ENCODE results near the gene SFI1. TPM values are rescaled to one million over a fixed set of nuclear protein-coding genes. Genes with fewer than 3 reads are reported as not detected.
"Not testable (repeated sequence)": the region's sequence is repeated elsewhere in the genome, so short reads cannot be mapped to it uniquely, and the experiment has no call there.

Gene SFI1
- polyA plus RNA-seq, 10 donors, result 6.3 to 19.3 (median 10.1) TPM

DNA sequence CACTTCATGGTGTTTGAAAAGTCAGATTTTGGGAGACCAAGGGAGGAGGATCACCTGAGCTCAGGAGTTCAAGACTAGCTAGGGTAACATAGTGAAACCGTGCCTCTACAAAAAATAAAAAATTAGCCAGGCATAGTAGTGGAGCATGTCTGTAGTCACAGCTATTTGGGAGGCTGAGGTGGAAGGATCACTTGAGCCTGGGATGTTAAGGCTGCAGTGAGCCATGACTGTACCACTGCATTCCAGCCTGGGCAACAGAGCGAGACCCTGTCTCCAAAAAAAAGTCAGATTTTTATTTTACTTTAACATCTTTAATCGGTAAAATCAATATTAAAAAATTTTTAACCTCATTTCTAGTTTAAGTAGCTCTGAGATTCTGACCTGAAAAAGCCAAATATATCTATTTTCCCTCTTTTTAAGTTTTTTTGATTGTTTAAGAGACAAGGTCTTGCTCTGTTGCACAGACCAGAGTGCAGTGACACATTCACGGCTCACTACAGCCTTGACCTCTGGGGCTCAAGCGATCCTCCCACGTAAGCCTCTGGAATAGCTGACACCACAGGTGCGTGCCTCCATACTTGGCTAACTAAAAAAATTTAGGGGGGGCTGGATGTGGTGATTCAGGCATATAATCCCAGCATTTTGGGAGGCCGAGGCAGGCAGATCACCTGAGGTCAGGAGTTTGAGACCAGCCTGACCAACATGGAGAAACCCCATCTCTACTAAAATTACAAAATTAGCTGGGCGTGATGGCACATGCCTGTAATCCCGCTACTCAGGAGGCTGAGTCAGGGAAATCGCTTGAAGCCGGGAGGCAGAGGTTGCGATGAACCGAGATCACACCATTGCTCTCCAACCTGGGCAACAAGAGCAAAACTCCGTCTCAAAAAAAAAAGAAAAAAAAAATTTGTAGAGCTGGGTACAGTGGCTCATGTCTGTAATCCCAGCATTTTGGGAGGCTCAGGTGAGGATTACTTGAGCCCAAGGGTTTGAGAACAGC, 48.4 kb downstream of the SFI1 start:
- DNase-seq, result no peak

GRCh38 chr22:31550871-31551370, 54.6 kb downstream of the SFI1 start:
- DNase-seq, result no peak

- peak; percentile 12 to 48 (median 28) for DNase-seq
Observed at GRCh38 chr22:31556627-31557203, 60.4 kb downstream of the SFI1 start.

- not testable (repeated sequence) for DNase-seq
Observed at GRCh38 chr22:31558546-31558945, 62.2 kb downstream of the SFI1 start.

DNA sequence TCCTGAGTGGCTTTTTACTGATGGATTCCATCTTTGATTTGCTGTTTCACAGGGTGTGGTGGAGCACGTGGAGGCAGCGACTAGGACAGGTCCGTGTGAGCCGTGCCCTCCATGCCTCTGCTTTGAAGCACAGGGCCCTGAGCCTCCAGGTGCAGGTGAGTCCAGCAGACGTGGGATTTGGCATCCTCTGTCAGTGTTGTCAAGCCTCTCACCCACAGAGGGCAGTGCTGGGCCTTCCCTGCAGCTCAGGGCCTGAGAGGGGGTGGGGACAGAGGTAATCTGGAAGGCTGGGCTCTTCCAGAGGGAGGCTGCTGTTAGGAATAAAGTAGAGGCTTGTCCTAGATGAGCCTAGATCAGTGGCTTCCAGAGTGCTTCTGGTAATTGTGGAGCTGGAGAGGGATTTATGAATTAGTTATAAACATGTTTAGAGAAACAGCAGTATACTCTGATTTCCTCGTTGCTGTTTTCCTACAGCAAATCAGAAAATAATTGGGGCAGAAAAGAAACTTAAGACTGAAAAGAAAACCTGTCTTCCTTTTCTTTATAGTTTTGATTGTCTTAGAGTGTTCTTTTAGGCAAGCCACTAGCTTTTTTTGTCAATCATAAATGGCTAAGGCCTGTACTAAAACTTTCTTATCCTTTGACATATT, 65.0 kb downstream of the SFI1 start:
- peak; percentile 50 to 81 (median 71) for DNase-seq

GRCh38 chr22:31561970-31562369, 65.6 kb downstream of the SFI1 start:
- DNase-seq, result no peak

DNA sequence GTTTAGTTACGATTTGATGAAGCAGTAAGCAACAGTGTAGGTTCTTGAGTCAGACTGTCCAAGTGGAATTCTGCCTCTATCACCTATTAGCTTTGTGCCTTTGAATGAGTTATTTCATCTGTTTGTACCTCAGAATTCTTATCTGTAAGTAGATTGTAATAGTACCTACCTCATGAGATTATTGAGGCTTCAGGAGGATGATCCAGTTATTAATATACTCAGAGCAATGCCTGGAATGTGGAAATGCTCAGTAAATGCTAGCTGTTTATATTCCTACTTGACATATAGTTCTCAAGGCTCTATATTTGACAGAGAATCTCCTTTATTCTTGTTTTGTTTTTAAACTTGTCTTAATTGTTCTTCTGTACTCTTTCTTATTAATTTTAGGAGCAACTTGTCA, 70.1 kb downstream of the SFI1 start:
- no peak for DNase-seq

DNA sequence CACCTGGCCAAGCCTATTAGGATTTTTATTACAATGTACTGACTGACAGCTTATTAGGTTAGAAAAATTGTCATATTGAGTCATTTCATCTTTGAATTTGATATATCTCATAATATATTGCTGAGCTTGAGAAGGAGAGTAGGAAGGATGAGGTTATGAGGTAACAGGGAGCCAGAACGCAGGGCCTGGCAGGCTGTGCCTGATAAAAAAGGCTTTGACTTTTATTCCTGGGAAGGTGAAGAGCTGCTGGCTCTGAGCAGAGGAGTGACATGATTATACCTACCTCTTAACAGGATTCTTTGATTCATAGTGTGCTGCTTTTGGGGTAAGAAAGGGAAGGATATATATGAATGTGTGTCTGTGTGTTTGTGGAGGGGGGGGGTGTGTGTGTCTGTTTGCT, 70.9 kb downstream of the SFI1 start:
- DNase-seq, result no peak

DNA sequence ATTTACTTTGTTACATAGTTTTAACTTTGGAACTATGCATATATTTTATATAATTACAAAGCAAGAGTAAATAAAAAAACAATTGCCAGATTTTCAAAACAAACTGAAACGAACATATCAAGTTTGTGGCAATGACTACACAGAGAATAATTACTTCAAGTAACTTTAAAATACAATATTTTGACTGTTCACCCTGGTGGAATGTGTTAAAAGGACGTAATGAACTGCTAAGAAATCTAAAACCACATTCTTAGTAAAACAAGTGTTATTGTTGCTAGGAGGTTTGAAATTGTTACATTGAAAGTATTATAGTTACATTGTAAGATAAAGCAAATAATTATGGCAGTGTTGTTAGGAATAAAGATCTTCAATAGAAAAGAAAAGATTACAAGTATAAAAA, 71.4 kb downstream of the SFI1 start:
- no peak for DNase-seq

DNA sequence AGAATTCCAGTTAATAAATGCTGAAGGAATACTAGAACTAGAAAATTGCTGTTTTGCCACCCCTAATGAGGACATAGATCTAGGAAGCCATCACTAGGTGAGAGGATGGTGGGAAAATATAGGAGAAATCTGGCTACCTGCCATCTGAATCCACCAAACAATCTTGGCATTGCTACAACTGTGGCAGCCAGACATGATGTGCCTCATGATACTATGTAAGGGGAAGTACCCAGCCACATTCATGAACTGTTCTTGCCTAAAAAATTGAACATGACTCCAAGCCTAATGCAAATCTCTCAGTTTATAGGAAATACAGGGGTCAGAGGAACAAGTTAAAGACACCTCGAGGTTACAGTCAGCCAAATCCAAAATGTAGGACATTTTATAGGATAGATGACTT, 72.8 kb downstream of the SFI1 start:
- no peak for DNase-seq

- DNase-seq, result no peak
Observed at GRCh38 chr22:31572939-31573338, 76.6 kb downstream of the SFI1 start.

DNA sequence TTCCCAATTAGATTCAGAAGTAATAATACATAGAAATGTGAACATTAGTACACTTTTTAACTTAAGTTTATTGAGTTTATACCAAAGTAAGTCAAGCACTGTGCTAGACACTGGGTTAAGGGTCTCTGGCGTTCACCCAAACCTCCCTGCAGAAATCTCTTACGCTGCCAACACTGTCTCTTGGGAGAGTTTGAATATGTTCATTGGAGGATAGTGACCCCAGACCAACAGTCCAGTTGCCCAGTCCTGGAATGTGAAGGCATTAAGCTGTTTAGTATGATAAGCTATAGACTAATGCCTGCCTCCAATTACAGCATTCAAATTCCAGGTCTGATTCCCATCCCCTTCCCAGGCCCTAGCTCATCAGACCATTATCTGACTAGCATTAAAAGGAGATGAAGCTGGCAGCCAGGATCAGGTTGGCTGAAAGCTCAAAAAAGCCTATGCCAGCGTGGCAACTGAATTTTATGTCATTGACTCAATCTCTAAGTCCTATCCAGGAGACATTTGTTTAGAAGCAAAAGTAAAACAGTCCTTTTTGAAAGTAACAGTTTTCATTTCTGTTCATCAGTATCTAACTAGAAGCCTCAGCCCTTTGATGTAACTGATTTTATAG, 77.8 kb downstream of the SFI1 start:
- peak in 1 of 3 donors; percentile 8 for DNase-seq

GRCh38 chr22:31575190-31575589, 78.9 kb downstream of the SFI1 start:
- no peak for DNase-seq

GRCh38 chr22:31577711-31578110, 81.4 kb downstream of the SFI1 start:
- no peak for DNase-seq

GRCh38 chr22:31578171-31578570, 81.8 kb downstream of the SFI1 start:
- DNase-seq, result no peak

- DNase-seq, result no peak
Observed at GRCh38 chr22:31579835-31580242, 83.5 kb downstream of the SFI1 start.

GRCh38 chr22:31583861-31584485, 87.6 kb downstream of the SFI1 start:
- DNase-seq, result peak in 1 of 3 donors; percentile 20

DNA sequence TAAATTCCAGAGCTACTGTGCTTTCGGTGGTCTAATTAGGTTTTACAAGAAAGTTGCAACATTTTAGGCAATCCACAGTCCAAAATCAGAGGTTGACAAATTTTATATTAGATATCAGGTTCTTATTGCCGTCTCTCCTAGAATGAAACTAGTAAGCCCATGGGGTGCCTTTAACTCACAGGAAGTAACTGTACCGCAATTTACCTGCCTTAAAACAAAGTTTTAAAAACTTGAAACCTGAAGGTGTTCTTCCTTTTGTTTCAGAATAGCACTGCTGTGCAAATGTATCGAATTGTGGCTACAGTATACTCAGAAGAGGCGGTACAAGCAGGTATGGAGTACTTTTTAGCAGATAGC, 88.4 kb downstream of the SFI1 start:
- no peak for DNase-seq

GRCh38 chr22:31585161-31585859, 89.0 kb downstream of the SFI1 start:
- no peak for DNase-seq

- no peak for DNase-seq
Observed at GRCh38 chr22:31586137-31586920, 90.0 kb downstream of the SFI1 start.

Measured in muscle of back (tissue), 11 donors.